K562 (cell line): Measurements from ENCODE around the gene ESPL1. TPM values are rescaled to one million over a fixed set of nuclear protein-coding genes. Genes with fewer than 3 reads are reported as not detected.

ENCODE experiments used
- CTBP1 ChIP-seq: fragments of 450-650 bp; IDR thresholded peaks from 2 replicates; pipeline ENCODE4 v1.6.1; 2016; ENCODE audit warnings: borderline replicate concordance
- DIDO1 ChIP-seq: fragments of 450-650 bp; IDR thresholded peaks from 2 replicates; pipeline ENCODE4 v1.6.1; 2016; ENCODE audit warnings: low read depth, missing biosample characterization, missing genetic modification characterization
- ELF4 ChIP-seq: fragments of 450-650 bp; formaldehyde crosslinking; IDR thresholded peaks from 2 replicates; pipeline ENCODE4 v1.4.0; 2022; ENCODE audit warnings: missing genetic modification characterization
- EP400 ChIP-seq: fragments of 450-650 bp; IDR thresholded peaks from 2 replicates; pipeline ENCODE4 v1.6.1; 2017; ENCODE audit warnings: antibody characterized with exemption, mild to moderate bottlenecking, moderate library complexity
- MTA2 ChIP-seq: fragments of 450-650 bp; IDR thresholded peaks from 2 replicates; pipeline ENCODE4 v1.6.1; 2016; ENCODE audit warnings: low read depth
- NFIX ChIP-seq: fragments of 250-450 bp; sonication (Bioruptor Pico); IDR thresholded peaks from 2 replicates; pipeline ENCODE4 v1.4.0; 2020; ENCODE audit warnings: low read depth, mild to moderate bottlenecking, moderate library complexity
- RBM39 ChIP-seq: fragments of 200-400 bp; formaldehyde crosslinking; optimal IDR thresholded peaks from 2 replicates; pipeline ENCODE3; 2018; ENCODE audit warnings: low read depth, low read length
- SIX5 ChIP-seq, 2 experiments: IDR thresholded peaks; 2 replicates each; pipeline ENCODE4 v1.6.1; 2011; ENCODE audit warnings: low read length in 2 of 2, borderline replicate concordance in 1 of 2, low read depth in 1 of 2, mild to moderate bottlenecking in 1 of 2, moderate library complexity in 1 of 2; ENCODE audit not compliant: insufficient read depth in 1 of 2
- STAT5B ChIP-seq: fragments of 250-450 bp; sonication (Bioruptor Pico); IDR thresholded peaks from 2 replicates; pipeline ENCODE4 v1.8.0; 2021; ENCODE audit warnings: mild to moderate bottlenecking, inconsistent platforms
- ZNF263 ChIP-seq: sonication (generic); formaldehyde crosslinking; IDR thresholded peaks from 2 replicates; pipeline ENCODE4 v1.8.0; 2022; ENCODE audit warnings: mild to moderate bottlenecking, missing genetic modification reagents, borderline replicate concordance
- ZNF717 ChIP-seq: fragments of 250-450 bp; sonication (Bioruptor Pico); IDR thresholded peaks from 2 replicates; pipeline ENCODE4 v1.5.0; 2021
- ZNF76 ChIP-seq: fragments of 250-450 bp; sonication (Bioruptor Pico); IDR thresholded peaks from 2 replicates; pipeline ENCODE4 v1.4.0; 2020; ENCODE audit warnings: mild to moderate bottlenecking, moderate library complexity, borderline replicate concordance
- polyA plus RNA-seq, 8 experiments: library from polyadenylated mRNA; depleted of rRNA in 4 of 8; stranded (reverse) in 5 of 8; unstranded in 3 of 8; fragments of >200 nt; fragmentation: Nextera tagmentation in 2 of 8; fragmentation: Illumina TruSeq in 1 of 8; extraction: Ambion mirVana in 2 of 8; extraction: Trizol in 1 of 8; gene quantifications; 2 replicates each; pipeline versions ENCODE4 v1.2.1 to v1.2.3, GENCODE V29; 2011 to 2014; ENCODE audit warnings: inconsistent platforms in 1 of 8, missing spikeins in 1 of 8
- total RNA-seq, 7 experiments: library from RNA; depleted of rRNA in 6 of 7; stranded (reverse); fragments of >200 nt in 6 of 7; fragmentation: Illumina TruSeq in 2 of 7; extraction: Trizol in 2 of 7; gene quantifications; 2 replicates each; pipeline versions ENCODE4 v1.2.1 to v1.2.3, GENCODE V29; 2011 to 2021; ENCODE audit warnings: low replicate concordance in 1 of 7
- TF ChIP-seq, protein P1 (sequence below): fragments of 250-450 bp; sonication (Bioruptor Pico); IDR thresholded peaks from 2 replicates; pipeline ENCODE4 v1.4.0; 2020; ENCODE audit warnings: mild to moderate bottlenecking, moderate library complexity
- TF ChIP-seq, protein P2 (sequence below): fragments of 450-650 bp; IDR thresholded peaks from 2 replicates; pipeline ENCODE4 v1.6.1; 2016; ENCODE audit warnings: mild to moderate bottlenecking
- TF ChIP-seq, protein P3 (sequence below): sonication (generic); formaldehyde crosslinking; IDR thresholded peaks from 2 replicates; pipeline ENCODE4 v1.4.0; 2020; ENCODE audit warnings: mild to moderate bottlenecking, missing genetic modification reagents
- TF ChIP-seq, protein P4 (sequence below): sonication (generic); IDR thresholded peaks from 2 replicates; pipeline ENCODE4 v1.6.1; 2016
- TF ChIP-seq, protein P5 (sequence below): fragments of 250-450 bp; sonication (Bioruptor Pico); IDR thresholded peaks from 2 replicates; pipeline ENCODE4 v1.5.0; 2021; ENCODE audit warnings: mild to moderate bottlenecking, borderline replicate concordance

ESPL1 gene
- total and polyA plus RNA-seq, 9 of the 15 experiments (the other 6 are each of a cell fraction or from before 2014, with no cell fraction given) = 1.2 to 55.0 (median 18.7) TPM

DNA sequence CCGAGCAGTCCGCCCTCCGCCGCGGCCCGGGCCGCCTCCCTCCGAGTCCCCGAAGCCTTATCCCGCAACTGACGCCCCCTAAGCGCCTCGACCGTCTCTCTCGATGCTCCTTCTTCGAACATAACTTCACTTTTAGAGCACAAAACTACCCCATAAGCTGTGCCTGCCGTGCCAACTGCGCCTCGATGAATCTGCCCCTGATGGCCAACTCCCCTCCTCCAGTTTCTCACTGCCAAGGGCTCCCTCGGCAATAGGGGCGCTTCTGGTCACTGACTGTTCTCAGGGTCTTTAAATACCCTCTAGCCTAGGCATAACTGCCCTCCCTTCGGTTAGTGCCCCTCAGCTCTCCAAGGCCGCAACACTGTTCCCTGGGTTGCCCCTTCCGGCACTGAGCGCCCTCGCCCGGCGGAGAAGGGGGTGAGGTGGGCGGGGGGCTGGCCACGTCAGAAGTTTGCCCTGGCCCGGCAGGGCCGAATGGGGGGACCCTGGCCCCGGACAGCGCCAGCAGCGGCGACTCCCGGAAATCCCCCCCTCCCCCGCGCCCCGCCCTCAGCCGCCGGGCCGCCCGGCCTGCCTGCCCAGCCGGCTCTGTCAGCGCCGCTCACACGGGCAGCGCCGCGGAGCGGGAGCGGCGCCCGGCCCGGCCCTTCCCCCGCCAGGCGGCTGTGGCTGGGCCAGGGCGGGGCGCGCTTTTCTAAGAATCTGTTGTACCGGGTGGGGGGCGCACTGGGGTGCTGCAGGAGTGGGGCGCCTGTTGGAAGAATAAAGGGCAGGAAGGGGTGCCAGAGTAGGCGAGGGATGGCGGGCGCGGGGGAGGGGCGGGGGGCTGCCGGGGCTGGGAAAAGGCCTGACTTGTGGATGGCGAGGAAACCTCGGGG lies 46.7 kb upstream of the ESPL1 start (continued):
- TF ChIP-seq, protein P1, sequence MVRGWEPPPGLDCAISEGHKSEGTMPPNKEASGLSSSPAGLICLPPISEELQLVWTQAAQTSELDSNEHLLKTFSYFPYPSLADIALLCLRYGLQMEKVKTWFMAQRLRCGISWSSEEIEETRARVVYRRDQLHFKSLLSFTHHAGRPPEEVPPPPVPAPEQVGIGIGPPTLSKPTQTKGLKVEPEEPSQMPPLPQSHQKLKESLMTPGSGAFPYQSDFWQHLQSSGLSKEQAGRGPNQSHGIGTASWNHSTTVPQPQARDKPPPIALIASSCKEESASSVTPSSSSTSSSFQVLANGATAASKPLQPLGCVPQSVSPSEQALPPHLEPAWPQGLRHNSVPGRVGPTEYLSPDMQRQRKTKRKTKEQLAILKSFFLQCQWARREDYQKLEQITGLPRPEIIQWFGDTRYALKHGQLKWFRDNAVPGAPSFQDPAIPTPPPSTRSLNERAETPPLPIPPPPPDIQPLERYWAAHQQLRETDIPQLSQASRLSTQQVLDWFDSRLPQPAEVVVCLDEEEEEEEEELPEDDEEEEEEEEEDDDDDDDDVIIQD (CRISPR knock-in tag) = no peak
- TF ChIP-seq EP400 = no peak
- TF ChIP-seq, protein P2, sequence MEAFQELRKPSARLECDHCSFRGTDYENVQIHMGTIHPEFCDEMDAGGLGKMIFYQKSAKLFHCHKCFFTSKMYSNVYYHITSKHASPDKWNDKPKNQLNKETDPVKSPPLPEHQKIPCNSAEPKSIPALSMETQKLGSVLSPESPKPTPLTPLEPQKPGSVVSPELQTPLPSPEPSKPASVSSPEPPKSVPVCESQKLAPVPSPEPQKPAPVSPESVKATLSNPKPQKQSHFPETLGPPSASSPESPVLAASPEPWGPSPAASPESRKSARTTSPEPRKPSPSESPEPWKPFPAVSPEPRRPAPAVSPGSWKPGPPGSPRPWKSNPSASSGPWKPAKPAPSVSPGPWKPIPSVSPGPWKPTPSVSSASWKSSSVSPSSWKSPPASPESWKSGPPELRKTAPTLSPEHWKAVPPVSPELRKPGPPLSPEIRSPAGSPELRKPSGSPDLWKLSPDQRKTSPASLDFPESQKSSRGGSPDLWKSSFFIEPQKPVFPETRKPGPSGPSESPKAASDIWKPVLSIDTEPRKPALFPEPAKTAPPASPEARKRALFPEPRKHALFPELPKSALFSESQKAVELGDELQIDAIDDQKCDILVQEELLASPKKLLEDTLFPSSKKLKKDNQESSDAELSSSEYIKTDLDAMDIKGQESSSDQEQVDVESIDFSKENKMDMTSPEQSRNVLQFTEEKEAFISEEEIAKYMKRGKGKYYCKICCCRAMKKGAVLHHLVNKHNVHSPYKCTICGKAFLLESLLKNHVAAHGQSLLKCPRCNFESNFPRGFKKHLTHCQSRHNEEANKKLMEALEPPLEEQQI = no peak
- no peak for TF ChIP-seq STAT5B
- no peak for TF ChIP-seq NFIX
- TF ChIP-seq, protein P3, sequence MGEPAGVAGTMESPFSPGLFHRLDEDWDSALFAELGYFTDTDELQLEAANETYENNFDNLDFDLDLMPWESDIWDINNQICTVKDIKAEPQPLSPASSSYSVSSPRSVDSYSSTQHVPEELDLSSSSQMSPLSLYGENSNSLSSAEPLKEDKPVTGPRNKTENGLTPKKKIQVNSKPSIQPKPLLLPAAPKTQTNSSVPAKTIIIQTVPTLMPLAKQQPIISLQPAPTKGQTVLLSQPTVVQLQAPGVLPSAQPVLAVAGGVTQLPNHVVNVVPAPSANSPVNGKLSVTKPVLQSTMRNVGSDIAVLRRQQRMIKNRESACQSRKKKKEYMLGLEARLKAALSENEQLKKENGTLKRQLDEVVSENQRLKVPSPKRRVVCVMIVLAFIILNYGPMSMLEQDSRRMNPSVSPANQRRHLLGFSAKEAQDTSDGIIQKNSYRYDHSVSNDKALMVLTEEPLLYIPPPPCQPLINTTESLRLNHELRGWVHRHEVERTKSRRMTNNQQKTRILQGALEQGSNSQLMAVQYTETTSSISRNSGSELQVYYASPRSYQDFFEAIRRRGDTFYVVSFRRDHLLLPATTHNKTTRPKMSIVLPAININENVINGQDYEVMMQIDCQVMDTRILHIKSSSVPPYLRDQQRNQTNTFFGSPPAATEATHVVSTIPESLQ (CRISPR knock-in tag) = peak; percentile 57; the same call in 1 of the 2 replicates
- TF ChIP-seq, protein P4, sequence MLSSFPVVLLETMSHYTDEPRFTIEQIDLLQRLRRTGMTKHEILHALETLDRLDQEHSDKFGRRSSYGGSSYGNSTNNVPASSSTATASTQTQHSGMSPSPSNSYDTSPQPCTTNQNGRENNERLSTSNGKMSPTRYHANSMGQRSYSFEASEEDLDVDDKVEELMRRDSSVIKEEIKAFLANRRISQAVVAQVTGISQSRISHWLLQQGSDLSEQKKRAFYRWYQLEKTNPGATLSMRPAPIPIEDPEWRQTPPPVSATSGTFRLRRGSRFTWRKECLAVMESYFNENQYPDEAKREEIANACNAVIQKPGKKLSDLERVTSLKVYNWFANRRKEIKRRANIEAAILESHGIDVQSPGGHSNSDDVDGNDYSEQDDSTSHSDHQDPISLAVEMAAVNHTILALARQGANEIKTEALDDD = no peak
- no peak for TF ChIP-seq RBM39
- no peak for TF ChIP-seq ZNF717 (CRISPR knock-in tag)
- no peak for TF ChIP-seq SIX5 (IDR thresholded peaks at IDR 0.05; ENCODE audit: borderline replicate concordance in 1 of 2, insufficient read depth in 1 of 2, low read depth in 1 of 2, low read length in 2 of 2)
- no peak for TF ChIP-seq DIDO1 (tag)
- peak; percentile 20; the same call in 1 of the 2 replicates for TF ChIP-seq CTBP1
- no peak for TF ChIP-seq ZNF76 (CRISPR knock-in tag)
- 0 out of 2 replicates have a peak, but pooled peaks have one; percentile 50 for TF ChIP-seq ELF4 (CRISPR knock-in tag)
- no peak for TF ChIP-seq MTA2
- no peak for TF ChIP-seq ZNF263 (CRISPR knock-in tag)
- TF ChIP-seq, protein P5, sequence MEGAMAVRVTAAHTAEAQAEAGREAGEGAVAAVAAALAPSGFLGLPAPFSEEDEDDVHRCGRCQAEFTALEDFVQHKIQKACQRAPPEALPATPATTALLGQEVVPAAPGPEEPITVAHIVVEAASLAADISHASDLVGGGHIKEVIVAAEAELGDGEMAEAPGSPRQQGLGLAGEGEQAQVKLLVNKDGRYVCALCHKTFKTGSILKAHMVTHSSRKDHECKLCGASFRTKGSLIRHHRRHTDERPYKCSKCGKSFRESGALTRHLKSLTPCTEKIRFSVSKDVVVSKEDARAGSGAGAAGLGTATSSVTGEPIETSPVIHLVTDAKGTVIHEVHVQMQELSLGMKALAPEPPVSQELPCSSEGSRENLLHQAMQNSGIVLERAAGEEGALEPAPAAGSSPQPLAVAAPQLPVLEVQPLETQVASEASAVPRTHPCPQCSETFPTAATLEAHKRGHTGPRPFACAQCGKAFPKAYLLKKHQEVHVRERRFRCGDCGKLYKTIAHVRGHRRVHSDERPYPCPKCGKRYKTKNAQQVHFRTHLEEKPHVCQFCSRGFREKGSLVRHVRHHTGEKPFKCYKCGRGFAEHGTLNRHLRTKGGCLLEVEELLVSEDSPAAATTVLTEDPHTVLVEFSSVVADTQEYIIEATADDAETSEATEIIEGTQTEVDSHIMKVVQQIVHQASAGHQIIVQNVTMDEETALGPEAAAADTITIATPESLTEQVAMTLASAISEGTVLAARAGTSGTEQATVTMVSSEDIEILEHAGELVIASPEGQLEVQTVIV (CRISPR knock-in tag) = no peak
